Right lobe of liver (tissue), 6 donors: ENCODE data around the gene LDLRAD4. TPM values are rescaled to one million over a fixed set of nuclear protein-coding genes. Genes with fewer than 3 reads are reported as not detected.

Experiments used
- ATAC-seq, 4 donors: fragments of 200-7000 bp; cut with Tn5 transposase; one replicate each; pipeline ENCODE4 v1.9.1; 2020; ENCODE audit warnings: mild to moderate bottlenecking in 4 of 4, moderate library complexity in 4 of 4
- DNase-seq, 3 donors: peaks; one replicate each; pipeline ENCODE4 v3.0.0-alpha.2; 2020
- H3K27ac ChIP-seq, 3 donors: fragments of 200-600 bp; one replicate each; pipeline ENCODE4 v1.8.0; 2022
- H3K27me3 ChIP-seq, 2 donors: fragments of 200-600 bp; one replicate each; pipeline ENCODE4 v1.8.0; 2022
- H3K36me3 ChIP-seq, 4 donors: fragments of 200-600 bp; sonication (generic) in 1 of 4; one replicate each; pipeline versions ENCODE4 v1.5.1 to v1.8.0; 2017 to 2022; ENCODE audit warnings: control low read depth in 1 of 4
- H3K4me1 ChIP-seq, 4 donors: fragments of 200-600 bp; sonication (generic) in 1 of 4; one replicate each; pipeline versions ENCODE4 v1.5.1 to v1.8.0; 2017 to 2022; ENCODE audit warnings: control low read depth in 1 of 4
- H3K4me3 ChIP-seq, 3 donors: fragments of 200-600 bp; one replicate each; pipeline ENCODE4 v1.8.0; 2022
- H3K9me3 ChIP-seq, 4 donors: fragments of 200-600 bp; sonication (generic) in 1 of 4; one replicate each; pipeline versions ENCODE4 v1.5.1 to v1.8.0; 2017 to 2022; ENCODE audit warnings: control low read depth in 1 of 4
- POLR2A ChIP-seq: fragments of 450-650 bp; IDR thresholded peaks from one replicate; pipeline ENCODE4 v1.6.1; 2017; ENCODE audit warnings: antibody characterized with exemption, mild to moderate bottlenecking
- WGBS: methylation state at CpG from one replicate; pipeline ENCODE4 v1.1.6; 2018; ENCODE audit warnings: low coverage, low lambda C conversion rate; ENCODE audit not compliant: insufficient coverage; ENCODE audit errors: missing lambda C conversion rate; 5-methylcytosine and 5-hydroxymethylcytosine counted together
- intact Hi-C, 2 donors: fragments of 100-400 bp; cut with DNase I; formaldehyde crosslinking; loops; one replicate each; pipeline versions ENCODE4 v1.11.2 to v1.14.1; 2022
- total RNA-seq, 6 experiments: library from RNA; depleted of rRNA in 2 of 6; stranded (reverse); fragments of >200 nt in 2 of 6; fragmentation: NEBNext Ultra II Directional in 3 of 6; extraction: Animal tissue kit (Norgen Biotek cat#: 25700) in 3 of 6; gene quantifications; one replicate each; pipeline versions ENCODE4 v1.1.0 to v1.2.4, GENCODE V29; 2016 to 2023
- TF ChIP-seq, protein P1 (sequence below), 4 donors: fragments of 200-600 bp in 3 of 4; fragments of 450-650 bp in 1 of 4; IDR thresholded peaks; one replicate each; pipeline versions ENCODE4 v1.5.1 to v1.8.0; 2016 to 2022; ENCODE audit warnings: antibody characterized with exemption in 4 of 4, mild to moderate bottlenecking in 2 of 4
- donor health status: DM: no; HTN: yes; CAD: no.
- donor health status: DM: no; HTN: no; CAD: no.
- donor health status: DM: no; HTN: no; CAD: no.
- donor health status: DM: no; HTN: yes; CAD: no.
- donor health status: DM: no; HTN: yes; CAD: no.

LDLRAD4 gene
- total RNA-seq, 6 experiments from 2014 or later = 10.6 to 66.4 (median 18.7) TPM

GRCh38 chr18:13321923-13322322 lies 103.4 kb downstream of the LDLRAD4 start:
- Histone ChIP-seq H3K36me3 (no peaks in the 10 kb centered on the region), H3K4me1 (peaks cover 0 to 9% (median 2%) of the 10 kb centered on the region in 4 donors), H3K27ac (no peak overlapping the region), H3K27me3 (no peaks in the 10 kb centered on the region), H3K9me3 (no peaks in the 10 kb centered on the region), H3K4me3 (no peak overlapping the region)
- ATAC-seq = no peak
- no peak for DNase-seq
- TF ChIP-seq, protein P1, sequence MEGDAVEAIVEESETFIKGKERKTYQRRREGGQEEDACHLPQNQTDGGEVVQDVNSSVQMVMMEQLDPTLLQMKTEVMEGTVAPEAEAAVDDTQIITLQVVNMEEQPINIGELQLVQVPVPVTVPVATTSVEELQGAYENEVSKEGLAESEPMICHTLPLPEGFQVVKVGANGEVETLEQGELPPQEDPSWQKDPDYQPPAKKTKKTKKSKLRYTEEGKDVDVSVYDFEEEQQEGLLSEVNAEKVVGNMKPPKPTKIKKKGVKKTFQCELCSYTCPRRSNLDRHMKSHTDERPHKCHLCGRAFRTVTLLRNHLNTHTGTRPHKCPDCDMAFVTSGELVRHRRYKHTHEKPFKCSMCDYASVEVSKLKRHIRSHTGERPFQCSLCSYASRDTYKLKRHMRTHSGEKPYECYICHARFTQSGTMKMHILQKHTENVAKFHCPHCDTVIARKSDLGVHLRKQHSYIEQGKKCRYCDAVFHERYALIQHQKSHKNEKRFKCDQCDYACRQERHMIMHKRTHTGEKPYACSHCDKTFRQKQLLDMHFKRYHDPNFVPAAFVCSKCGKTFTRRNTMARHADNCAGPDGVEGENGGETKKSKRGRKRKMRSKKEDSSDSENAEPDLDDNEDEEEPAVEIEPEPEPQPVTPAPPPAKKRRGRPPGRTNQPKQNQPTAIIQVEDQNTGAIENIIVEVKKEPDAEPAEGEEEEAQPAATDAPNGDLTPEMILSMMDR (IDR thresholded peaks at IDR 0.05) = no peak
- TF ChIP-seq POLR2A = no peak
- WGBS = 33% methylated on average over 1 of the region's 1 CpG
- intact Hi-C loops = no loop called here

GRCh38 chr18:13323186-13323585 lies 104.6 kb downstream of the LDLRAD4 start:
- H3K9me3 ChIP-seq = no peaks in the 10 kb centered on the region
- TF ChIP-seq, protein P1 (IDR thresholded peaks at IDR 0.05) = no peak
- no peak for TF ChIP-seq POLR2A
- 95% methylated on average over 9 of the region's 9 CpGs for WGBS
- H3K4me3 ChIP-seq = no peak overlapping the region
- DNase-seq (no peak), ATAC-seq (no peak)
- H3K36me3 ChIP-seq = no peaks in the 10 kb centered on the region
- H3K27me3 ChIP-seq = no peaks in the 10 kb centered on the region
- peaks cover 0 to 9% (median 2%) of the 10 kb centered on the region in 4 donors for H3K4me1 ChIP-seq
- H3K27ac ChIP-seq = no peak overlapping the region
- intact Hi-C loops = no loop called here

DNA sequence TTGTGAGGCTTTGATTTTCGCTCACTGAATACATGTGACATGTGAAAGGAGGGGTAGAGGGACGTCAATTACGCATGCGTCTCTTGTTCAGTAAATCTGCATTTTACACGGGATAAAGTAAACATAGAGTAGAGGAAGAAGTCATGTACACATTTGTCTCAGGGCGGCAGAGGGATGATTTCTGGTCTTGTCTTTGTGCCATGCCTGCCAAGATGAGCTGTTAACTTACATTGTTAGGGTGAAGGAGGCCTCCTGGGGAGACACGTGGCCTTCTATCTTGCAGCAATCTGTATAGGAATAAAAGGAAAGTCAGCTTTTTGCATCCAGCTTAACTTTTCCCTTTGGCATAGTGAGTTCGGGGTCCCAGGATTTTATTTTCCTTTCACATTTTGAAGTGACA lies 106.3 kb downstream of the LDLRAD4 start:
- 87% methylated on average over 8 of the region's 8 CpGs for WGBS
- no peak overlapping the region for H3K4me3 ChIP-seq
- H3K27ac ChIP-seq = no peak overlapping the region
- intact Hi-C loops = no loop called here
- no peak for ATAC-seq
- no peaks in the 10 kb centered on the region for H3K27me3 ChIP-seq
- no peak for TF ChIP-seq POLR2A
- TF ChIP-seq, protein P1 (IDR thresholded peaks at IDR 0.05) = no peak
- no peaks in the 10 kb centered on the region for H3K36me3 ChIP-seq
- H3K9me3 ChIP-seq = no peaks in the 10 kb centered on the region
- DNase-seq = no peak
- H3K4me1 ChIP-seq = peaks cover 0 to 1% (median 0%) of the 10 kb centered on the region in 4 donors

GRCh38 chr18:13328213-13328612 lies 109.7 kb downstream of the LDLRAD4 start:
- no peaks in the 10 kb centered on the region for H3K27me3 ChIP-seq
- no peak overlapping the region for H3K27ac ChIP-seq
- no peaks in the 10 kb centered on the region for H3K36me3 ChIP-seq
- TF ChIP-seq POLR2A = no peak
- TF ChIP-seq, protein P1 (IDR thresholded peaks at IDR 0.05) = no peak
- intact Hi-C loops = no loop called here
- ATAC-seq = no peak
- no peak for DNase-seq
- no peaks in the 10 kb centered on the region for H3K9me3 ChIP-seq
- 88% methylated on average over 1 of the region's 1 CpG for WGBS
- H3K4me1 ChIP-seq = no peaks in the 10 kb centered on the region
- H3K4me3 ChIP-seq = no peak overlapping the region

DNA sequence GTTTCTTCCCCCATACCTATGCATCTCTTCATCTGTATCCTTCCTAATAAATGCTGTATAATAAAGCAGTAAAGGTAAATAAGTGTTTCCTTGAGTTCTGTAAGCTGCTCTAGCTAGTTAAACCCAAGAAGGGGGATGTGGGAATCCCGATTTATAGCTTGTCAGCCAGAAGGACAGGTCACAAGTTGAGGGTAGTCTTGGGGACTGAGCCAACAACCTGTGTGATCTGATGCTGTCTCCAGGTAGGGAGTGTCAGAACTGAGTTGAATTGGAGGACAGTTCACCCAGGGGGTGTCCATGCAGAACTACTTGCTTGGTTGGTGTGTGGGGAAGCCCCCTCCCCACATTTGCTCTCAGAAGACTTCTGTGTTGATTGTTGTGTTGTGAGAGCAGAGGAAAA lies 112.4 kb downstream of the LDLRAD4 start:
- DNase-seq (no peak), ATAC-seq (no peak)
- 91% methylated on average over 1 of the region's 1 CpG for WGBS
- no peaks in the 10 kb centered on the region for H3K27me3 ChIP-seq
- H3K4me1 ChIP-seq = no peaks in the 10 kb centered on the region
- no peak overlapping the region for H3K4me3 ChIP-seq
- TF ChIP-seq, protein P1 (IDR thresholded peaks at IDR 0.05) = no peak
- TF ChIP-seq POLR2A = no peak
- no peak overlapping the region for H3K27ac ChIP-seq
- intact Hi-C loops = no loop called here
- H3K36me3 ChIP-seq = no peaks in the 10 kb centered on the region
- no peaks in the 10 kb centered on the region for H3K9me3 ChIP-seq
